ENCODE measurements around the gene OSTC.
A peak's percentile ranks its signal among the peaks of the same experiment; 100 is the strongest.

The OSTC gene

GRCh38 chr4:108626056-108626455 lies 24.3 kb upstream of the OSTC start:
- TF ChIP-seq POLR2AphosphoS5 (IDR thresholded peaks at IDR 0.05; ENCODE audit: low read depth) (no peak; the same call in 1 of the 2 replicates), SPI1 (IDR thresholded peaks at IDR 0.05; ENCODE audit: borderline replicate concordance, low read depth) (no peak), CTCF (IDR thresholded peaks at IDR 0.05; ENCODE audit: insufficient read depth, low read length) (no peak), REST (IDR thresholded peaks at IDR 0.05; ENCODE audit: insufficient replicate concordance, low read depth) (no peak), GABPA (IDR thresholded peaks at IDR 0.05; ENCODE audit: low read depth) (no peak)
- no peak overlapping the region for H3K27ac ChIP-seq (replicated peaks)
- no peak for DNase-seq (ENCODE audit: low read depth in 1 of 2, low spot score in 1 of 2)
- no peak overlapping the region for H3K4me3 ChIP-seq (replicated peaks; ENCODE audit: insufficient read depth, low read length)
- no peaks in the 10 kb centered on the region for H3K27me3 ChIP-seq (ENCODE audit: insufficient read depth, poor library complexity, severe bottlenecking)

GRCh38 chr4:108628411-108628810 lies 22.0 kb upstream of the OSTC start:
- H3K27ac ChIP-seq (replicated peaks) = no peak overlapping the region
- TF ChIP-seq POLR2AphosphoS5 (IDR thresholded peaks at IDR 0.05; ENCODE audit: low read depth) (no peak), CTCF (IDR thresholded peaks at IDR 0.05; ENCODE audit: insufficient read depth, low read length) (no peak), SPI1 (IDR thresholded peaks at IDR 0.05; ENCODE audit: borderline replicate concordance, low read depth) (no peak), GABPA (IDR thresholded peaks at IDR 0.05; ENCODE audit: low read depth) (no peak), REST (IDR thresholded peaks at IDR 0.05; ENCODE audit: insufficient replicate concordance, low read depth) (no peak)
- H3K27me3 ChIP-seq (ENCODE audit: insufficient read depth, poor library complexity, severe bottlenecking) = no peaks in the 10 kb centered on the region
- no peak overlapping the region for H3K4me3 ChIP-seq (replicated peaks; ENCODE audit: insufficient read depth, low read length)
- no peak for DNase-seq (ENCODE audit: low read depth in 1 of 2, low spot score in 1 of 2)

- Histone ChIP-seq H3K27ac (replicated peaks) (no peak overlapping the region), H3K4me3 (replicated peaks; ENCODE audit: insufficient read depth, low read length) (no peak overlapping the region), H3K27me3 (ENCODE audit: insufficient read depth, poor library complexity, severe bottlenecking) (no peaks in the 10 kb centered on the region)
- TF ChIP-seq POLR2AphosphoS5 (IDR thresholded peaks at IDR 0.05; ENCODE audit: low read depth) = 0 out of 2 replicates have a peak, but pooled peaks have one; percentile 16
- no peak for TF ChIP-seq CTCF (IDR thresholded peaks at IDR 0.05; ENCODE audit: insufficient read depth, low read length)
- DNase-seq (ENCODE audit: low read depth in 1 of 2, low spot score in 1 of 2) = no peak
Observed at GRCh38 chr4:108635070-108635655, 15.2 kb upstream of the OSTC start.

GRCh38 chr4:108636246-108636645 lies 14.2 kb upstream of the OSTC start:
- no peaks in the 10 kb centered on the region for H3K27me3 ChIP-seq (ENCODE audit: insufficient read depth, poor library complexity, severe bottlenecking)
- no peak overlapping the region for H3K4me3 ChIP-seq (replicated peaks; ENCODE audit: insufficient read depth, low read length)
- no peak overlapping the region for H3K27ac ChIP-seq (replicated peaks)
- no peak for DNase-seq (ENCODE audit: low read depth in 1 of 2, low spot score in 1 of 2)
- TF ChIP-seq POLR2AphosphoS5 (IDR thresholded peaks at IDR 0.05; ENCODE audit: low read depth) (no peak), SPI1 (IDR thresholded peaks at IDR 0.05; ENCODE audit: borderline replicate concordance, low read depth) (no peak), REST (IDR thresholded peaks at IDR 0.05; ENCODE audit: insufficient replicate concordance, low read depth) (no peak), CTCF (IDR thresholded peaks at IDR 0.05; ENCODE audit: insufficient read depth, low read length) (no peak), GABPA (IDR thresholded peaks at IDR 0.05; ENCODE audit: low read depth) (no peak)

All from HL-60 (cell line).